ENCODE data around the gene EVPLL. TPM values are rescaled to one million over a fixed set of nuclear protein-coding genes. Genes with fewer than 3 reads are reported as not detected.
"Not testable (repeated sequence)": the region's sequence is repeated elsewhere in the genome, so short reads cannot be mapped to it uniquely, and the experiment has no call there.

EVPLL gene
- total RNA-seq, result not detected in 3 replicates

DNA sequence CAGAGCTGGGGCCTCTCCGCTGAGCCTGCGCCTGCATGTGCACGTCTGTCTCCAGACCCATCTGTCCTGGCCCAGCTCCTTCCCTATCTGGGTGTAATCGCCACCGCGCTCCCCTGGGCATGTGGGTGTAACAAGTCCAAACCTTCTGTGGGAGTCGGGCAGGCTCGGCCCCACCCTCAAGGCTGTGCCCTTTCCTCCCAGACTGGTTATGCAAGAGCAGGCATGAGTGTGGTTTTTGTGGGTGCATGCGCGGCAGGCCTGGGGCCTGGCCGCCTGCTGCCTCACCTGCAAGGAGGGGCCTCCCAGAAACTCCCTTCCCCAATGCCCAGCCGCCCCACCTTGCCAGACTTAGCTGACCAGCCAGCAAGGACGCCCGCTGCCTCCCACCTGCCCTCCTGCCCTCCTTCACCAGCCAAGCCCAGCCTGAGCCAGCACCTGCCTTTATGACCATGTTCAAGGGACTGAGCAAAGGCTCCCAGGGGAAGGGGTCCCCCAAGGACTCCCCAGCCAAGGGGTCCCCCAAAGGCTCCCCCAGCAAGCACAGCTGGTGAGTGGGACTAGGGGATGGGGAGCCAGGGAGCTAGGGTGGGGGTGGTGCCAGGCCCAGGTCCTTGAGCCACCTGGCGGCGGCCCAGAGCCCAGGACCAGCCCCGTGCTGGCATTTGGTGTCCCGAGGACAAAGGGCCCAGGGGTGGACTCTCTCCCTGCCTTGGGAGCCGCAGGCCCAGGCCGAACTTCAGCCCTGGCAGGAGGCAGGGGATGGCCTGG lies at the start of gene EVPLL:
Gene EVPLL (plus strand): TSS at position 342 of the 768 bp plus-strand sequence. CDS start 3,160 bp downstream, outside the sequence.
- no peak for DNase-seq (ENCODE audit: low spot score in 2 of 2, unreplicated experiment in 2 of 2)
- no peak for TF ChIP-seq CTCF (IDR thresholded peaks at IDR 0.05; ENCODE audit: unreplicated experiment)
- no peaks in the 10 kb centered on the region for H3K36me3 Mint-ChIP-seq
- no peak within 1 kb of the TSS for H3K27ac Mint-ChIP-seq
- no peaks in the 10 kb centered on the region for H3K27me3 Mint-ChIP-seq (ENCODE audit: low read depth)
- H3K4me3 Mint-ChIP-seq, result no peak within 1 kb of the TSS
- peaks cover 6% of the 10 kb centered on the region for H3K9me3 Mint-ChIP-seq
- H3K4me1 Mint-ChIP-seq, result no peaks in the 10 kb centered on the region

DNA sequence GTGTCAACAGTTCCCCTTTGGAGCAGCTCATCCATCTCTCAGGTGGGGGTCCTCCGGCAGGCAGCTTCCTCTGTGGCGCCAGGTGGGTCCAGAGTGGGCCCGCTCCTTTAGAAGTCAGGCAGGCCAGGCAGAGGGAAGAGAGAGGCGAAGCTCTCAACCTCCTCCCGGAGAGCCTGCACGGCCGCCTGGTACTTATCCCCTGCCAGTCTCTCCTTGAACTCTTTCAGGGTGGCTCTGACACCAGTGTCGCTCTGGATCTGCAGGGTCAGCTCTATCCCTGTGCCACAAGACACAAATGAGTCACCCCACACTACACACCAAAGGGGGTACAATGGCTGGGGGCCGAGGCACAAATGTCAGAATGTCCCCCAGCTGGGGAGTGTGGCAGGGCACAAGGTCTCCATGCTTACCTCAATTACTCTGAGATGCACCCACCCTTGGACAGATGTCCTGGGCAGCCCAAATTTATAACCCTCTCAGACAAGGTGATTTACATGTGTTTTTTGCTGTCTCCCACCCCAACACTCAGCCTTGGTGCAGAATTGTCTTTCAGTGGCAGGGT lies 48.9 kb upstream of the EVPLL start:
- Mint-ChIP-seq H3K27ac (peak overlapping the region; percentile 16), H3K36me3 (peaks cover 26% of the 10 kb centered on the region), H3K9me3 (no peaks in the 10 kb centered on the region), H3K4me1 (no peaks in the 10 kb centered on the region), H3K4me3 (no peak overlapping the region), H3K27me3 (ENCODE audit: low read depth) (no peaks in the 10 kb centered on the region)
- DNase-seq (ENCODE audit: low spot score in 2 of 2, unreplicated experiment in 2 of 2), result no peak
- no peak for TF ChIP-seq CTCF (IDR thresholded peaks at IDR 0.05; ENCODE audit: unreplicated experiment)

- Mint-ChIP-seq H3K4me3 (no peak overlapping the region), H3K9me3 (no peaks in the 10 kb centered on the region), H3K36me3 (peaks cover 21% of the 10 kb centered on the region), H3K27ac (no peak overlapping the region), H3K27me3 (ENCODE audit: low read depth) (no peaks in the 10 kb centered on the region), H3K4me1 (no peaks in the 10 kb centered on the region)
- DNase-seq (ENCODE audit: low spot score in 2 of 2, unreplicated experiment in 2 of 2), result no peak
- no peak for TF ChIP-seq CTCF (IDR thresholded peaks at IDR 0.05; ENCODE audit: unreplicated experiment)
Measured at GRCh38 chr17:18331879-18332278, 45.7 kb upstream of the EVPLL start.

GRCh38 chr17:18332909-18333489 lies 44.6 kb upstream of the EVPLL start:
- DNase-seq (ENCODE audit: low spot score in 2 of 2, unreplicated experiment in 2 of 2), result no peak
- Mint-ChIP-seq H3K27me3 (ENCODE audit: low read depth) (no peaks in the 10 kb centered on the region), H3K4me3 (no peak overlapping the region), H3K4me1 (no peaks in the 10 kb centered on the region), H3K27ac (no peak overlapping the region), H3K36me3 (peaks cover 28% of the 10 kb centered on the region), H3K9me3 (no peaks in the 10 kb centered on the region)
- no peak for TF ChIP-seq CTCF (IDR thresholded peaks at IDR 0.05; ENCODE audit: unreplicated experiment)

DNA sequence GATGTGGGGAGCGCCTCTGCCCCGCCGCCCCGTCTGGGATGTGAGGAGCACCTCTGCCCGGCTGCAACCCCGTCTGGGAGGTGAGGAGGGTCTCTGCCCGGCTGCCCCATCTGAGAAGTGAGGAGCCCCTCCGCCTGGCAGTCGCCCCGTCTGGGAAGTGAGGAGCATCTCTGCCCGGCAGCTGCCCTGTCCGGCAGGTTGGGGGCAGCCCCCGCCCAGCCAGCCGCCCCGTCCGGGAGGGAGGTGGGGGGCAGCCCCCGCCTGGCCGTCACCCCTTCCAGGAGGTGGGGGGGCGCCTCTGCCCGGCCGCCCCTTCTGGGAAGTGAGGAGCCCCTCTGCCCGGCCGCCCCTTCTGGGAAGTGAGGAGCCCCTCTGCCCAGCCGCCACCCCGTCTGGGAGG lies 39.4 kb upstream of the EVPLL start:
- H3K4me3 Mint-ChIP-seq; H3K27ac Mint-ChIP-seq; DNase-seq (ENCODE audit: low spot score in 2 of 2, unreplicated experiment in 2 of 2); H3K4me1 Mint-ChIP-seq; H3K9me3 Mint-ChIP-seq; H3K27me3 Mint-ChIP-seq (ENCODE audit: low read depth): not testable (repeated sequence)
- H3K36me3 Mint-ChIP-seq, result peaks cover 49% of the 10 kb centered on the region

DNA sequence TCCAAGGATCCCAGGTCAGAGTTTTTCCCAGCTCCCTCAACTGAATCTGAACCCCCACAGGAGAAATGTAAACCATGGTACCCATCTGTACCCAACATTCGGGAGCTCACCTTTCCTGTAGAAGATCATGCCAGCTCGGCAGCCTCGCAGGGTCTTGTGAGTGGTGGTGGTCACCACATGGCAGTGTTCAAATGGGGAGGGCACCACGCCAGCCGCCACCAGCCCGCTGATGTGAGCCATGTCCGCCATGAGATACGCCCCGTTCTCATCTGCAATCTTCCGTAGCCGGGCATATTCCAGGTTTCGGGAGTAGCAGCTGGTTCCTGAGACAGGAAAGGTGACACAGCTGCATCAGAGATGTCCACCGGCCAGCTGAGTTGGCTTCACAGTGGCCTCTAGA lies 37.6 kb upstream of the EVPLL start:
- DNase-seq (ENCODE audit: low spot score in 2 of 2, unreplicated experiment in 2 of 2), result no peak
- no peaks in the 10 kb centered on the region for H3K4me1 Mint-ChIP-seq
- H3K27me3 Mint-ChIP-seq (ENCODE audit: low read depth), result no peaks in the 10 kb centered on the region
- H3K36me3 Mint-ChIP-seq, result peaks cover 45% of the 10 kb centered on the region
- TF ChIP-seq CTCF (IDR thresholded peaks at IDR 0.05; ENCODE audit: unreplicated experiment), result no peak
- no peak overlapping the region for H3K4me3 Mint-ChIP-seq
- H3K9me3 Mint-ChIP-seq, result no peaks in the 10 kb centered on the region
- H3K27ac Mint-ChIP-seq, result no peak overlapping the region

All from mesothelial cell of epicardium (in vitro differentiated cells).